GM12878 (cell line): ENCODE results near the gene CCNJL. TPM values are rescaled to one million over a fixed set of nuclear protein-coding genes. Genes with fewer than 3 reads are reported as not detected.

Source experiments
- ATAC-seq: fragments of 200-7000 bp; cut with Tn5 transposase; 3 replicates; pipeline ENCODE4 v1.9.1; 2020; ENCODE audit warnings: mild to moderate bottlenecking, moderate library complexity
- BruUV-seq: library from RNA; stranded (reverse); fragments of 400-500 nt; replicated peaks from 2 replicates; lab custom pipeline; 2021; lab: Mats Ljungman, UMichigan
- CTCF ChIA-PET: fragments of 300-600 bp; sonication (Branson Sonifier 250); formaldehyde crosslinking; extraction: SDS; loops from one replicate; lab custom pipeline; 2021; ENCODE audit warnings: inconsistent platforms; lab: Yijun Ruan, JAX
- POLR2A ChIA-PET: fragments of 350-600 bp; formaldehyde crosslinking; extraction: SDS; loops from one replicate; lab custom pipeline; 2021; ENCODE audit warnings: inconsistent platforms; lab: Charles Lee
- RAD21 ChIA-PET: fragments of 300-600 bp; sonication (Branson Sonifier 250); formaldehyde crosslinking; loops from one replicate; lab custom pipeline; 2023; ENCODE audit warnings: antibody characterized with exemption; ENCODE audit not compliant: unreplicated experiment; lab: Charles Lee
- SMC1A ChIA-PET: fragments of 300-600 bp; sonication (Branson Sonifier 250); formaldehyde crosslinking; loops from one replicate; lab custom pipeline; 2023; ENCODE audit not compliant: unreplicated experiment, uncharacterized antibody; lab: Charles Lee
- DNase-seq: peaks from one replicate; pipeline ENCODE4 v3.0.0-alpha.2; 2011; ENCODE audit warnings: low read depth, low spot score
- FAIRE-seq: peaks from 3 replicates; lab custom pipeline; 2011; peaks lifted over from hg19 to GRCh38; lab: Jason Lieb, UNC
- H2AFZ ChIP-seq: 2 replicates; pipeline ENCODE4 v1.6.0; 2011; ENCODE audit warnings: low read depth, low read length, control low read depth; ENCODE audit not compliant: control insufficient read depth
- H3K27ac ChIP-seq: 2 replicates; pipeline ENCODE4 v1.5.1; 2011; ENCODE audit warnings: control low read depth; ENCODE audit not compliant: control insufficient read depth, insufficient read depth
- H3K27me3 ChIP-seq, 2 experiments: replicated peaks in 1 of 2; 2 replicates each; pipeline versions ENCODE4 v1.6.0 to v1.6.1; 2011; ENCODE audit warnings: low read length in 1 of 2; ENCODE audit not compliant: control insufficient read depth in 2 of 2, insufficient read depth in 2 of 2
- H3K36me3 ChIP-seq, 2 experiments: 2 replicates each; pipeline ENCODE4 v1.5.1; 2011; ENCODE audit warnings: low read length in 1 of 2; ENCODE audit not compliant: control insufficient read depth in 2 of 2, insufficient read depth in 2 of 2
- H3K4me1 ChIP-seq: 2 replicates; pipeline ENCODE4 v1.6.1; 2011; ENCODE audit warnings: mild to moderate bottlenecking, low read length, moderate library complexity, mixed read lengths; ENCODE audit not compliant: control insufficient read depth, insufficient read depth
- H3K4me2 ChIP-seq: 2 replicates; pipeline ENCODE4 v1.6.0; 2011; ENCODE audit warnings: control low read depth; ENCODE audit not compliant: control insufficient read depth, insufficient read depth
- H3K4me3 ChIP-seq: fragments of 200-600 bp; sonication (generic); 2 replicates; pipeline ENCODE4 v1.5.1; 2016
- H3K79me2 ChIP-seq: 2 replicates; pipeline ENCODE4 v1.6.0; 2011; ENCODE audit warnings: low read length; ENCODE audit not compliant: control insufficient read depth, insufficient read depth
- H3K9ac ChIP-seq: 2 replicates; pipeline ENCODE4 v1.8.0; 2011; ENCODE audit warnings: low read length, control low read depth, mixed read lengths; ENCODE audit not compliant: control insufficient read depth, insufficient read depth
- H3K9me3 ChIP-seq: replicated peaks from 3 replicates; pipeline ENCODE4 v1.5.1; 2011; ENCODE audit warnings: mild to moderate bottlenecking, low read length; ENCODE audit not compliant: control insufficient read depth, insufficient read depth
- H4K20me1 ChIP-seq: 2 replicates; pipeline ENCODE4 v1.6.0; 2011; ENCODE audit not compliant: control insufficient read depth, insufficient read depth
- BCLAF1 ChIP-seq: fragments of 450-650 bp; IDR thresholded peaks from 2 replicates; pipeline ENCODE4 v1.6.1; 2017; ENCODE audit warnings: antibody characterized with exemption, mild to moderate bottlenecking, moderate library complexity
- CBX3 ChIP-seq: fragments of 200-600 bp; sonication (generic); IDR thresholded peaks from 2 replicates; pipeline ENCODE4 v1.6.1; 2016; ENCODE audit warnings: low read depth, borderline replicate concordance
- E4F1 ChIP-seq: fragments of 450-650 bp; IDR thresholded peaks from 2 replicates; pipeline ENCODE4 v1.6.1; 2018; ENCODE audit warnings: borderline replicate concordance, mild to moderate bottlenecking; ENCODE audit not compliant: partially characterized antibody
- FOXK2 ChIP-seq: fragments of 450-650 bp; IDR thresholded peaks from 2 replicates; pipeline ENCODE4 v1.6.1; 2017; ENCODE audit warnings: mild to moderate bottlenecking, moderate library complexity
- MEF2A ChIP-seq: IDR thresholded peaks from 2 replicates; pipeline ENCODE4 v1.6.1; 2011; ENCODE audit warnings: low read depth, mild to moderate bottlenecking, low read length, moderate library complexity; ENCODE audit not compliant: insufficient read depth
- PRDM15 ChIP-seq: fragments of 450-650 bp; formaldehyde crosslinking; IDR thresholded peaks from 2 replicates; pipeline ENCODE4 v1.4.0; 2020; ENCODE audit warnings: mild to moderate bottlenecking, moderate library complexity
- WGBS: methylation state at CpG from one replicate; pipeline ENCODE4 v1.1.6; 2016; ENCODE audit warnings: low lambda C conversion rate; ENCODE audit not compliant: insufficient replicate concordance, insufficient coverage; ENCODE audit errors: missing lambda C conversion rate; 5-methylcytosine and 5-hydroxymethylcytosine counted together
- in situ Hi-C: fragments of 300-500 bp; cut with MboI; formaldehyde crosslinking; loops from 9 replicates; pipeline ENCODE4 v1.14.3; 2018; ENCODE audit warnings: mixed read lengths
- intact Hi-C: fragments of 100-400 bp; cut with micrococcal nuclease; formaldehyde crosslinking; loops from one replicate; pipeline ENCODE4 v1.14.2; 2022; ENCODE audit not compliant: unreplicated experiment
- polyA plus RNA-seq, 11 experiments: library from polyadenylated mRNA; depleted of rRNA in 4 of 11; unstranded in 6 of 11; stranded (reverse) in 5 of 11; fragments of >200 nt; fragmentation: Nextera tagmentation in 4 of 11; fragmentation: Illumina TruSeq in 1 of 11; extraction: Ambion mirVana in 4 of 11; extraction: Trizol in 1 of 11; gene quantifications; 1 replicate in 1 of 11; 2 replicates in 10 of 11; pipeline versions ENCODE4 v1.2.1 to v1.2.3, GENCODE V29; 2011 to 2016; ENCODE audit warnings: inconsistent platforms in 2 of 11, missing spikeins in 2 of 11, low read depth in 1 of 11
- total RNA-seq, 4 experiments: library from RNA; depleted of rRNA in 3 of 4; stranded (reverse); fragments of >200 nt in 3 of 4; fragmentation: Illumina TruSeq in 1 of 4; extraction: Trizol in 1 of 4; gene quantifications; 2 replicates each; pipeline versions ENCODE4 v1.2.1 to v1.2.3, GENCODE V29; 2013 to 2021

Gene CCNJL
- total and polyA plus RNA-seq, 10 of the 15 experiments (the other 5 are each of a cell fraction or from before 2014, with no cell fraction given) = 0.09 to 0.20 (median 0.10) TPM; not detected in 7

- in situ Hi-C loops (no loop called here), intact Hi-C loops (no loop called here)
- BruUV-seq = no TSS peak
- RAD21 ChIA-PET = interaction anchor here (1.1 to 1.5 kb wide), 2 partner anchors 24 to 205 kb away, joined by 3 read pairs; no protein-coding TSS in a partner anchor
- FAIRE-seq (no peak), ATAC-seq (no peak), DNase-seq (no peak)
- SMC1A ChIA-PET = interaction anchor here (1.1 to 1.7 kb wide), 2 partner anchors 17 to 115 kb away, joined by 4 read pairs; no protein-coding TSS in a partner anchor
- TF ChIP-seq MEF2A = no peak
- TF ChIP-seq E4F1 = no peak
- no peak for TF ChIP-seq BCLAF1
- TF ChIP-seq FOXK2 = no peak
- TF ChIP-seq PRDM15 (CRISPR knock-in tag) = no peak
- TF ChIP-seq CBX3 = no peak
- WGBS = 93% methylated on average over 2 of the region's 2 CpGs
- H3K4me2 ChIP-seq = no peak overlapping the region
- H4K20me1 ChIP-seq = no peaks in the 10 kb centered on the region
- no peak overlapping the region for H2AFZ ChIP-seq
- no peak overlapping the region for H3K9ac ChIP-seq
- no peaks in the 10 kb centered on the region for H3K27me3 ChIP-seq
- no peak overlapping the region for H3K27ac ChIP-seq
- no peaks in the 10 kb centered on the region for H3K79me2 ChIP-seq
- peaks cover 16% of the 10 kb centered on the region for H3K4me1 ChIP-seq
- POLR2A ChIA-PET = no interaction called here
- no peaks in the 10 kb centered on the region for H3K36me3 ChIP-seq
- no peaks in the 10 kb centered on the region for H3K9me3 ChIP-seq
- CTCF ChIA-PET = interaction anchor here (1.6 kb wide), 1 partner anchor 15 kb away, joined by 3 read pairs; no protein-coding TSS in a partner anchor
- H3K4me3 ChIP-seq = no peak overlapping the region
Measured at GRCh38 chr5:160227012-160227411, 85.4 kb downstream of the CCNJL start.
